ENCODE results near the gene PMAIP1.
"Not testable (repeated sequence)": the region's sequence is repeated elsewhere in the genome, so short reads cannot be mapped to it uniquely, and the experiment has no call there.

Gene PMAIP1

DNA sequence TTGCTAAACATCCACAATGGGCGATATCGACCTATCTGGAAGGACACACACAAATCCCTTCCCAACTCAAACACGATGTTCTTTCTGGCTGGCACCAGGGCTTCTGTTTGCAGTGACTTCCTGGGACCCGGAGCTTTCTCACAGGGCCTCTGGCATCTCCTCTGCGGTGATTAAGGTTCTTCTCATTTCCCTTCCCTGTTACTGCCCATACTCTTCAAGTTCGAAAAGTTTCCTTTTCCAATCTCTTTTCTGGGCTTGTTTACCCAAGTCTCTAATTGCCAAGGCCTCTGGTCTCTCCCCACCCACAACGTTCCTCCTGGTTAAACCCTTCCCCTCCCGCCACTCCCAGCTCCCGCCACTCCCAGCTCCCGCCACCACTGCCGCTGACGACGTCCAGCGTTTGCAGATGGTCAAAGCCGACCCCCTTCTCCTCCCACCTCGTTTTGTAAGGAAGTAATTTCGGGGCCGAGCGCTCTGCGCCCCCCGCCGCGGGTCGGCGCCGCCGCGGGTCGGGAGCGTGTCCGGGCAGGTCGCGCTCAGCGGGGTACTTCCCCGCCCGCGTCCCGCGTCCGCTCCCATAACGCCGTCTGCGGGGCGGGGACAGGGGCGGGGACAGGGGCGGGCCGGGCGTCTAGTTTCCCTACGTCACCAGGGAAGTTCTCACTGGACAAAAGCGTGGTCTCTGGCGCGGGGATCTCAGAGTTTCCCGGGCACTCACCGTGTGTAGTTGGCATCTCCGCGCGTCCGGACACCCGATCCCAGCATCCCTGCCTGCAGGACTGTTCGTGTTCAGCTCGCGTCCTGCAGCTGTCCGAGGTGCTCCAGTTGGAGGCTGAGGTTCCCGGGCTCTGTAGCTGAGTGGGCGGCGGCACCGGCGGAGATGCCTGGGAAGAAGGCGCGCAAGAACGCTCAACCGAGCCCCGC, at the start of gene PMAIP1:
Gene PMAIP1 (plus strand): TSS at position 699 of the 924 bp plus-strand sequence. CDS start 182 bp downstream, at position 881.
- ChIA-PET CTCF (interaction anchor here (0.5 to 1.5 kb wide), 2 partner anchors 76 to 815 kb away, joined by 3 to 4 read pairs; no protein-coding TSS in a partner anchor), POLR2A (interaction anchor here (0.6 to 4.7 kb wide), 31 partner anchors 8 to 446 kb away, joined by 3 to 110 read pairs (median 6); partner anchors contain the start of gene CCBE1)
- peak; percentile 74 for DNase-seq (ENCODE audit: extremely low spot score)
- TF ChIP-seq ARNT (IDR thresholded peaks at IDR 0.05) (no peak), ELF4 (IDR thresholded peaks at IDR 0.05) (peak; percentile 72; the same call in 1 of the 2 replicates), LEF1 (IDR thresholded peaks at IDR 0.05; ENCODE audit: borderline replicate concordance) (no peak), L3MBTL2 (conservative IDR thresholded peaks at IDR 0.05) (peak; percentile 75), CTBP1 (IDR thresholded peaks at IDR 0.05; ENCODE audit: borderline replicate concordance) (peak; percentile 2; the same call in 1 of the 2 replicates)
- TF ChIP-seq, protein P1, sequence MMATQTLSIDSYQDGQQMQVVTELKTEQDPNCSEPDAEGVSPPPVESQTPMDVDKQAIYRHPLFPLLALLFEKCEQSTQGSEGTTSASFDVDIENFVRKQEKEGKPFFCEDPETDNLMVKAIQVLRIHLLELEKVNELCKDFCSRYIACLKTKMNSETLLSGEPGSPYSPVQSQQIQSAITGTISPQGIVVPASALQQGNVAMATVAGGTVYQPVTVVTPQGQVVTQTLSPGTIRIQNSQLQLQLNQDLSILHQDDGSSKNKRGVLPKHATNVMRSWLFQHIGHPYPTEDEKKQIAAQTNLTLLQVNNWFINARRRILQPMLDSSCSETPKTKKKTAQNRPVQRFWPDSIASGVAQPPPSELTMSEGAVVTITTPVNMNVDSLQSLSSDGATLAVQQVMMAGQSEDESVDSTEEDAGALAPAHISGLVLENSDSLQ (IDR thresholded peaks at IDR 0.05): peak; percentile 41

GRCh38 chr18:59851784-59852399, 47.9 kb upstream of the PMAIP1 start:
- POLR2A ChIA-PET: interaction anchor here (1.2 to 2.3 kb wide), 2 partner anchors 48 to 54 kb away, joined by 3 to 23 read pairs; partner anchors contain the start of gene PMAIP1

GRCh38 chr18:59852548-59852947, 47.2 kb upstream of the PMAIP1 start:
- POLR2A ChIA-PET: interaction anchor here (2.3 kb wide), 1 partner anchor 48 kb away, joined by 23 read pairs; the partner anchor contains the start of gene PMAIP1
- DNase-seq (ENCODE audit: extremely low spot score): no peak
- TF ChIP-seq FOXM1 (IDR thresholded peaks at IDR 0.05; ENCODE audit: borderline replicate concordance) (no peak), CTBP1 (IDR thresholded peaks at IDR 0.05; ENCODE audit: borderline replicate concordance) (no peak)
- CTCF ChIA-PET: no interaction called here

More at GRCh38 chr18:59851784-59852399, 47.9 kb upstream of the PMAIP1 start:
- CTCF ChIA-PET: interaction anchor here (0.6 kb wide), 1 partner anchor 244 kb away, joined by 5 read pairs; no protein-coding TSS in a partner anchor
- DNase-seq (ENCODE audit: extremely low spot score): no peak
- TF ChIP-seq, protein P1 (IDR thresholded peaks at IDR 0.05): peak; percentile 41
- no peak for TF ChIP-seq HDGF (IDR thresholded peaks at IDR 0.05; ENCODE audit: borderline replicate concordance)

GRCh38 chr18:59853380-59853779, 46.4 kb upstream of the PMAIP1 start:
- no peak for DNase-seq (ENCODE audit: extremely low spot score)
- ChIA-PET POLR2A (no interaction called here), CTCF (no interaction called here)
- TF ChIP-seq ELF4 (IDR thresholded peaks at IDR 0.05) (no peak), TARDBP (IDR thresholded peaks at IDR 0.05) (no peak), FOXA1 (IDR thresholded peaks at IDR 0.05) (no peak), SUZ12 (IDR thresholded peaks at IDR 0.05) (no peak)
- TF ChIP-seq, protein P1 (IDR thresholded peaks at IDR 0.05): no peak

DNA sequence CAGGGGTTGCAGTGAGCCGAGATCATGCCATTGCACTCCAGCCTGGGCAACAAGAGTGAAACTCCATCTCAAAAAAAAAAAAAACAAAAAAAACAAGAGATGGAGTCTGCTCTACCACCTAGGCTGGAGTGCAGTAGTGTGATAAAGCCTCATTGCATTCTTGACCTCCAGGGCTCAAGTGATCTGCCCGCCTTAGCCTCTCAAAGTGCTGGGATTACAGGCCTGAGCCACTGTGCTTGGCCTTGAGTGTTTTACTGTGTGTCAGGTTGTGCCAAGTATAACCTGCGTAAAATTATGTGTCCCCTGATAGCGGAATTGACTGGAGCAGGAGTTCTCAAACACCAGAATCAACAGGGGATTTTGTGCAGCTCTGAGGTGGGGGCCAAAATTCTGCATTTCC, 45.8 kb upstream of the PMAIP1 start:
- DNase-seq (ENCODE audit: extremely low spot score); CTCF ChIA-PET; POLR2A ChIA-PET: not testable (repeated sequence)

- TF ChIP-seq CTBP1 (IDR thresholded peaks at IDR 0.05; ENCODE audit: borderline replicate concordance) (no peak), FOXK2 (IDR thresholded peaks at IDR 0.05) (no peak), SP1 (IDR thresholded peaks at IDR 0.05) (no peak), ELF4 (IDR thresholded peaks at IDR 0.05) (no peak), L3MBTL2 (conservative IDR thresholded peaks at IDR 0.05) (no peak), FOXM1 (IDR thresholded peaks at IDR 0.05; ENCODE audit: borderline replicate concordance) (no peak), TARDBP (IDR thresholded peaks at IDR 0.05) (no peak), FOXA1 (IDR thresholded peaks at IDR 0.05) (no peak), SUZ12 (IDR thresholded peaks at IDR 0.05) (no peak), NFRKB (IDR thresholded peaks at IDR 0.05) (no peak), ZNF384 (IDR thresholded peaks at IDR 0.05) (no peak)
- TF ChIP-seq, protein P1 (IDR thresholded peaks at IDR 0.05): no peak
- DNase-seq (ENCODE audit: extremely low spot score): no peak
- ChIA-PET CTCF (no interaction called here), POLR2A (interaction anchor here (2.5 kb wide), 1 partner anchor 39 kb away, joined by 18 read pairs; the partner anchor contains the start of gene PMAIP1)
These were observed 38.8 kb upstream of the PMAIP1 start for GRCh38 chr18:59861009-59861408.
